ENCODE results near the gene MX1. TPM values are rescaled to one million over a fixed set of nuclear protein-coding genes. Genes with fewer than 3 reads are reported as not detected.

The MX1 gene
- total RNA-seq, 1 donor from 2014 or later, result 2.4 TPM

- no peak for DNase-seq (ENCODE audit: low read depth)
- Histone ChIP-seq H3K27me3 (ENCODE audit: control insufficient read depth, insufficient read depth, low read length) (peaks cover 5% of the 10 kb centered on the region), H3K36me3 (ENCODE audit: control insufficient read depth, insufficient read depth, low read length) (no peaks in the 10 kb centered on the region), H3K4me3 (ENCODE audit: low read depth, low read length) (no peak overlapping the region)
- TF ChIP-seq, protein P1, sequence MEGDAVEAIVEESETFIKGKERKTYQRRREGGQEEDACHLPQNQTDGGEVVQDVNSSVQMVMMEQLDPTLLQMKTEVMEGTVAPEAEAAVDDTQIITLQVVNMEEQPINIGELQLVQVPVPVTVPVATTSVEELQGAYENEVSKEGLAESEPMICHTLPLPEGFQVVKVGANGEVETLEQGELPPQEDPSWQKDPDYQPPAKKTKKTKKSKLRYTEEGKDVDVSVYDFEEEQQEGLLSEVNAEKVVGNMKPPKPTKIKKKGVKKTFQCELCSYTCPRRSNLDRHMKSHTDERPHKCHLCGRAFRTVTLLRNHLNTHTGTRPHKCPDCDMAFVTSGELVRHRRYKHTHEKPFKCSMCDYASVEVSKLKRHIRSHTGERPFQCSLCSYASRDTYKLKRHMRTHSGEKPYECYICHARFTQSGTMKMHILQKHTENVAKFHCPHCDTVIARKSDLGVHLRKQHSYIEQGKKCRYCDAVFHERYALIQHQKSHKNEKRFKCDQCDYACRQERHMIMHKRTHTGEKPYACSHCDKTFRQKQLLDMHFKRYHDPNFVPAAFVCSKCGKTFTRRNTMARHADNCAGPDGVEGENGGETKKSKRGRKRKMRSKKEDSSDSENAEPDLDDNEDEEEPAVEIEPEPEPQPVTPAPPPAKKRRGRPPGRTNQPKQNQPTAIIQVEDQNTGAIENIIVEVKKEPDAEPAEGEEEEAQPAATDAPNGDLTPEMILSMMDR (IDR thresholded peaks at IDR 0.05; ENCODE audit: insufficient read depth, low read length, severe bottlenecking), result no peak
- no peak for FAIRE-seq
Observed at GRCh38 chr21:41402796-41403195, 23.2 kb upstream of the MX1 start.

DNA sequence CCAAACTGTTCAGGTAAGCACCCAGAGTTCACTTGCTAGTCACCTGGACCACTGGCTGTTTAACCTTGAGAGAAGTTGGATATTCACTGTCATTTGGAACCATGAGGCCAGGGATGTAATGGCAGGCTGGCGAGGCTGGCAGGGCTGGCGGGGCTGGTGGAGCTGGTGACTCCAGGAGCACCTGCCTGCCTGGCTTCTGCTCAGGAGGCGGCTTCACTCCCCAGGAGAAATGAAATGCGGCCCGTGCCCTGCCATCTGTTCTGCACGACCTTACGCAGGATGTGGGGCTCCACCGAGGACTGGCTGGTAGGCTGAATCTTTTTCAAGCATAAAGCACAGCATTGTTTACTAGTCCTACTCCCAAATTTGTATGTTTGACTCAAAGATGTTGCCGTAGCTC lies 22.7 kb upstream of the MX1 start:
- peaks cover 5% of the 10 kb centered on the region for H3K27me3 ChIP-seq (ENCODE audit: control insufficient read depth, insufficient read depth, low read length)
- DNase-seq (ENCODE audit: low read depth) (no peak), FAIRE-seq (no peak)
- TF ChIP-seq, protein P1 (IDR thresholded peaks at IDR 0.05; ENCODE audit: insufficient read depth, low read length, severe bottlenecking), result no peak
- no peak overlapping the region for H3K4me3 ChIP-seq (ENCODE audit: low read depth, low read length)
- no peaks in the 10 kb centered on the region for H3K36me3 ChIP-seq (ENCODE audit: control insufficient read depth, insufficient read depth, low read length)

DNA sequence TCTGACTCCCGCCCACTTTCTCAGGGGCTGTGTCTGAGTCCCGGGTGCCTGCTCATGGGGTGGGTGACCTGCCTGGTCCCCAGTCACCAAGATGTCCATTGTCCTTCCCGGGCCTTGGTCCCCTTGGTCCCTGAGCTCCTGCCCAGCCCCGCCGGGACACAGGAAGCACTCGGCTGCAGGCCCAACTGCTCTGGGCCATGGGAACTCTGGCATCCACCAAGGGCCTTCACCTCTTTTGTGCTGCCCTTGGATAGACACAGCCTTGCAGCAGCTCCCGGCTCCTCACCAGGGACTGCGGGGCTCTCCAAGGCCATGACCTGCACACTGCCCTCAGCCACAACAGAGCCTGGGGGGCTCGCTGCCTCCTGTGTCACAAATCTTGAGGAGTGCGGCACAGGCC lies 22.1 kb upstream of the MX1 start:
- Histone ChIP-seq H3K27me3 (ENCODE audit: control insufficient read depth, insufficient read depth, low read length) (peaks cover 5% of the 10 kb centered on the region), H3K4me3 (ENCODE audit: low read depth, low read length) (no peak overlapping the region), H3K36me3 (ENCODE audit: control insufficient read depth, insufficient read depth, low read length) (no peaks in the 10 kb centered on the region)
- TF ChIP-seq, protein P1 (IDR thresholded peaks at IDR 0.05; ENCODE audit: insufficient read depth, low read length, severe bottlenecking), result no peak
- no peak for FAIRE-seq
- DNase-seq (ENCODE audit: low read depth), result no peak

GRCh38 chr21:41405321-41405720 lies 20.7 kb upstream of the MX1 start:
- Histone ChIP-seq H3K36me3 (ENCODE audit: control insufficient read depth, insufficient read depth, low read length) (no peaks in the 10 kb centered on the region), H3K27me3 (ENCODE audit: control insufficient read depth, insufficient read depth, low read length) (peaks cover 5% of the 10 kb centered on the region), H3K4me3 (ENCODE audit: low read depth, low read length) (no peak overlapping the region)
- DNase-seq (ENCODE audit: low read depth) (no peak), FAIRE-seq (no peak)
- TF ChIP-seq, protein P1 (IDR thresholded peaks at IDR 0.05; ENCODE audit: insufficient read depth, low read length, severe bottlenecking), result no peak

- DNase-seq (ENCODE audit: low read depth), result no peak
- TF ChIP-seq, protein P1 (IDR thresholded peaks at IDR 0.05; ENCODE audit: insufficient read depth, low read length, severe bottlenecking), result no peak
- FAIRE-seq, result no peak
- Histone ChIP-seq H3K27me3 (ENCODE audit: control insufficient read depth, insufficient read depth, low read length) (peaks cover 5% of the 10 kb centered on the region), H3K4me3 (ENCODE audit: low read depth, low read length) (no peak overlapping the region), H3K36me3 (ENCODE audit: control insufficient read depth, insufficient read depth, low read length) (no peaks in the 10 kb centered on the region)
Observed at GRCh38 chr21:41406340-41406739, 19.7 kb upstream of the MX1 start.

Data from bronchial epithelial cell (primary cell).